GM21515 (cell line): ENCODE data around the gene CCNO.

Source experiments
- ATAC-seq: cut with Tn5 transposase; IDR thresholded peaks from one replicate; pipeline ENCODE4 v1.9.1; 2021; ENCODE audit not compliant: unreplicated experiment

CCNO gene

DNA sequence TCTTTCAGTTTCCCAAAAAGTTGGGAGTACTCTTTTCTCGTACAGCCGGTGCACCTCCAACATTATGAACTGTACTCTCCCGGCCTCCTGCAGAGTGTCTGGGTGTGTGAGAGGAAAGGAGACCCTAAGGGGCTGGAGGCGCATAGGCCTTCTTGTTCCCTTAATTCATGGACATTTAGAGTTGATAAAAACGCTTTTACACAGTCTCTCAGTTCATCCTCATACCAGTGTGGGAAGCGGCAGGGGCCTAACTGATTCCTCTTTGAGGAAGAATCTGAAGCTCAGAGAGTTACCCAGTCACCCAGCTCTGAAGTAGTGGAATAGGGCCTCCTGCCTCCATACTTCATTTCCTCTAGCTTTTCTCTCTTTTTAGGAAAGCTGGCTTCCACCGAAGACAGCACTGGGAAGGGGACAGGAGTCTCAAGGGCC lies 9.6 kb downstream of the CCNO start:
- ATAC-seq: no peak

DNA sequence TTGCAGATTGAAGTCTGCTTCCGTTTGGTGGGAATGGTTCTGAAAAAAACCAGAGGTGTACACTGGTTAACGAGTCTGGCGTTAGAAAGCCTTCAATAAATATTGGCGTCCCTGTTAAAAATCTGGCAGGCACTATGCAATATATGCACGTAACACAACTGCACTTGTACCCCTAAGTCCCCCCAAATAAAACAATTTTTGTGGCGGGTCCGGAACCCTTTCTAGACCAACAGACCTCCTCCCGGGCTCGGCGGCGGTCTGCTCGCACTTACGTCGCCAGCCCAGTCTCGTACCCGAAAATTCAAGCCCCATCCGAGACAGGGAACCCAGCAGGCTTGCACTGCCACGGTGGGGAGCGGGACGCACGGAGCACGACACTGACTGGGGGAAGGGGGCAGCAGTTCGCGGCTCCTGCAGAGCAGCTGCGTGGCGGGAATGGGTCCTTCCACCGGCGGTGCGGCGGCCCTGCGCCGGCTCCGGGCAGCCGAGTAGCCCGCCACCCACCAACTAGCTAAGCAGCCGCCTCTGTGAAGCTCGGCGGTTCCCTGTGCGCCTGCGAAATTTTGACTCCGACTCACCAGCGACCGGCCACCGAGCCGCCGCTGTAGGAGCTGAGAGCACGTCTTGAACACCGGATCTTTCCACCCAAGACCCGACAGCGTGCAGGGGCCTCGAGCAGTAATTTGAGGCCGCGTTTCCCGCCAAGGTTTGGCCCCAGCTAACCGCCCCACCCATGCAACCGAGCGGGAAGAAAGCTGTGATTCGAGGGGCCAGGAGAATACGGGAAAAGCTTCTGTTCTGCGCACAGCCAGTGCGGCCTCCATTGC lies 10.2 kb downstream of the CCNO start:
- no peak for ATAC-seq

DNA sequence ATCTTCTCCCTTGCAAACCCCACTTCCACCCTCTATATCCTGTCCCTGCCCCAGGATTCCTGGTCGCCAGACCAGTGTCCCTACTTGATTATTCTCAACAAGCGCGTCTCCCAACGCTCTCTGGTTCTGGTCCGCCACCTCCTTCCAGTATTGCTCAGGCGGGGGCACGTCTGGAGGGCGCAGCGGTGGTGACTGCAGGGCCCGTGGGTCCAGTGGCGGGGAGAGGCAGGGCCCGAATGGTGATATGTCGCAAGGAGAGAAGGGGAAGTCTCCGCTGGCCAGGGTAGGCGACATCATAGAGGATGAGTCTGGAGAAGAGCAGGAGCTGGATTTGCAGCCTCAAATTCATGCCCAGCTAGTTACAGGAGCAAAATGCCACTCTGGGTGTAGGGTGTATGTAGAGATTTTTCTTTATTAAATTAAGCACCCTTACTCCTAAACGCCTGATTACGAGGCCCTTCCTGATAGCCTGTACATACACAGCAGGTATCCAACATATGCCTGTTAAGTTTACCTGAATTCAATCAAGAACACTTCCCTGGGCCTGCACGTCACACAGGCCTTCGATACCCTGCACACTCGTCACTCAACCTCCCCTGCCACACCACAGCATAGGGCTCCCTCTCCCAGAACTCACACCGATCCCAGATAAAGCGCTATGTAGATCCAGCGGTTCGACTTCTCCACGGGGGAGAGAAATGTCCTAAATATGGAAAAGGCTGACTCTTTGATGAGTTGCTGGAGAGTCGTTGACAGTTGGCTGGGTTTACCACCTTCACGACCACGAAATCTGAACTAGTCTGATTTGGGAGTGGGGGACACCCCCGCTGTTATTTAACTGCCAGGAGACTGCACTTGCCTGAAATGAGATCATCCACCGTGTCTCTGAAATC lies 11.1 kb downstream of the CCNO start:
- no peak for ATAC-seq

DNA sequence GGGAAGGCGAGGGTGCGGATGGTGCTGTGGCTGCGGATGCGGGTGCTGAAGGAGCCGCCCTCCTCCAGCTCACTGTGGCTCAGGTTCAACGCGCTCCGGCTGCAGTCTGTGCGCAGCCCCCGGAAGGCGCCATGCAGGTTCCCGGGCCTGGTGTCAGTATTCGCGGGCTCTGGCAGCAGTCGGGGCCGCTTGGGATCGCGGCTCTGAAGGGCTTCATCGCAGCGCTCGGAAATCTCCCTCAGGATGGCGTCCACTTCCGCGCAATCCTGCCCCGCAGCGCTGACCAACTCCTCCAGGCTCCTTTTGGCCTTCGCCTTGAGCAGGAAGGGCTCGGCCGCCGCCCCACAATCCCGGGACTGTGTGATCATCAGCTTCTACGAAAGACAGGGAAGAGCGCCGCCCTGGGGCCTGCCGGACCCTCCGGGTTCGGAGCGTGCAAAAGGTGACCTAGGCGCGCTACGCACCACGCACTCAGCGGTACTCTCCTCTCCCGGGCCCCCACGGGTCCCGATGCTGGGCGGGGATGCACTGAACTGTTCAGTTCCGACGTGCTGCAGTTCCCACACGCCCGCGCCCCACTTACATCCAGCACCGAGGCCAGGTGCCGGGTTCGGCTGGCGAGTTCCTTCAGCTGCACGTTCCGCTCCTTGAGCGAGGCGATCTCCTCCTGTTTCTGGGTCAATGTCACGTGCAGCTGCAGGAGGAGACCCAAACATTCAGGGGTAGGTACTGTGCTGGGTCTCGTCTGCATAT lies 12.8 kb downstream of the CCNO start:
- no peak for ATAC-seq

DNA sequence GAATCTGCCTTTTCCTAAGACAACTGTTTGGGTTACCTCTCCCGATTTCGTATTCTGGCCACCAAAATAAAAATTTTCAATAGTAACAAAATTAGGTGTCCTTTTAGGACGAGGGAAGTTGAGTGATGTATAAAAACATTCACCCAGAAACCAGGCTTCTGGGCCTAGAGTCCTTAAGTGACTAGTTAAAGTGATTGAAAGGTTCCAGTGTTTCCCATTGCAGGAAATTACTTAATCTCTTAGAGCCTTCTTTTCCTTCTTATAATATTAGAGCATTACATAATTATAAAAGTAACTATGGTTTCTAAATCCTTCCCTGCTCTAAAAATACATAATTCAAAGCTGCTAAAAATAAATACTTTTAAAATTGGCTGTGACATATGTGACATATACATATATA lies 13.6 kb downstream of the CCNO start:
- no peak for ATAC-seq

DNA sequence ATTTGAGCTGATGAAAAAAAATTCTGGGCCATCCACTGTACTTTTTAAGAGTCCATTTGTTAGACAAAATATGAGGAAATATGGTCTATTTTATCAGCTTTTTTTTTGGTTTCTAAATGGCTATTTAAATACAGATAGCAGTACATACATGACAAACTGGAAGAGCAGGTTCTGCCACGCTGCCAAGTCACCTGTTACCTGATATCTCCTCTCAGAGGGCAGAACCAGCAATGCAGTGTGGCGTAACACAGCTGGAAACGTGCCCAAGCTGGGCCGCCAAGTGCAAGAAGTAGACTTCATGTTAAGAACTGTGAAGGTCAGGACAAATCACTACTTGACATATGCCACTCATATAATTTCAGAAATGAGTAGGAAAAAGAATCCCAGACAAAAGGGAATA lies 14.4 kb downstream of the CCNO start:
- ATAC-seq: no peak

DNA sequence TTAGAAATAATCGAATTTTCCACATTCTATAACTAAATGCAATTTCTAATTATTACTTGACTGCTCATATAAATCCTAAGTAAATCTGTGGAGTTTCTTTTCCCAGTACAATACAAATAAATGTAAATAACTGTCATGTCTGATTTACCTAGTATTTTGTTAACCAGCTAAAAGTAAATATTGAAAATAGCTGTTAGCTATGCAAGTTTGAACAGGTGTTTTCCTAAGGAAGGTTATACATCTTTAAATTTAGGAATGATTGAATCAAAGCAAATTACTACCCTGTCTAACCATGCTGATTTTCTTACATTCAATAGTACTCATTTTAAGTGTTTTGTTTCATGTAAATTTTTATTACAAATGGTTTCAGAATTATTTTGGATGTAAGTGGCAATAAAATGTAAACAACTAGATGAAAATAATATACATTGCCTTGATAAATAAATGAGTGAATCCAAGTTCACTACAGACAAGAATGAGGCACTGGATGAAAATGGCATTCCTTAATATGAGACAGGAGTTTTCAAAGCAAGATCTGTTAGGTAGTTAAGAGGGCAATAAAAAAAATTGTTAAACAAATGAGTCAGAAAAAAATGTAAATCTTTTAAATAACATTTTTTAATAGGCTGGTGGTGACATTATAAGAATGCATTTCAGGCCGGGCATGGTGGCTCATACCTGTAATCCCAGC lies 22.1 kb downstream of the CCNO start:
- ATAC-seq: no peak

DNA sequence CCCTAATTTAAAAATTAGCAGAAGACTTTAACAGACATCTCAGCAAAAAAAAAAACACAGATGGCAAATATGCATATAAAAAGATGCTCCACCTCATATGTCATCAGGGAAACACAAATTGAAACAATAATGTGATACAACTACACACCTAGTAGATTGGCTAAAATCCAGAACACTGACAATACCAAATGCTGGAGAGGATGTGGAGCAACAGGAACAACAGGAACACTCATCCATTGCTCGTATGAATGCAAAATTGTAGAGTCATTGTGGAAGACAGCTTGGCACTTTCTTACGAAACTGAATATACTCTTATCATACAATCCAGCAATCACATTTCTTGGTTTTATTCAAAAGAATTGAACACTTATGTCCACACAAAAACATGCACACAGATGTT lies 28.4 kb downstream of the CCNO start:
- no peak for ATAC-seq

DNA sequence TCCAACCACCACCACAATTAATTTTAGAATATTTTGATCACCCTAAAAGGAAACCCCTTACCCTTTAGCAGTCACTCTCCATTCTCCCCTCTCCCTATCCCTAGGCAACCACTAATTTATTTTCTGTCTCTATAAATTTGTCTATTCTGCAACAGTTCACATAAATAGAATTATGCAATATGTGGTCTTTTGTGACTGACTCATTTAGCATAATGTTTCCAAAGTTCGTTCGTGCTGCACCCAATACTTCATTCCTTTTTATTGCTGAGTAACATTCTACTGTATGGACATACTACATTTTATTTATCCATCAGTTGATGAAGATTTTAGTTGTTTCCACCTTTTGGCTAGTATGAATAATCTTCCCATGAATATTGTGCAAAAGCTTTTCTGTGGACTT lies 42.2 kb downstream of the CCNO start:
- ATAC-seq: no peak

DNA sequence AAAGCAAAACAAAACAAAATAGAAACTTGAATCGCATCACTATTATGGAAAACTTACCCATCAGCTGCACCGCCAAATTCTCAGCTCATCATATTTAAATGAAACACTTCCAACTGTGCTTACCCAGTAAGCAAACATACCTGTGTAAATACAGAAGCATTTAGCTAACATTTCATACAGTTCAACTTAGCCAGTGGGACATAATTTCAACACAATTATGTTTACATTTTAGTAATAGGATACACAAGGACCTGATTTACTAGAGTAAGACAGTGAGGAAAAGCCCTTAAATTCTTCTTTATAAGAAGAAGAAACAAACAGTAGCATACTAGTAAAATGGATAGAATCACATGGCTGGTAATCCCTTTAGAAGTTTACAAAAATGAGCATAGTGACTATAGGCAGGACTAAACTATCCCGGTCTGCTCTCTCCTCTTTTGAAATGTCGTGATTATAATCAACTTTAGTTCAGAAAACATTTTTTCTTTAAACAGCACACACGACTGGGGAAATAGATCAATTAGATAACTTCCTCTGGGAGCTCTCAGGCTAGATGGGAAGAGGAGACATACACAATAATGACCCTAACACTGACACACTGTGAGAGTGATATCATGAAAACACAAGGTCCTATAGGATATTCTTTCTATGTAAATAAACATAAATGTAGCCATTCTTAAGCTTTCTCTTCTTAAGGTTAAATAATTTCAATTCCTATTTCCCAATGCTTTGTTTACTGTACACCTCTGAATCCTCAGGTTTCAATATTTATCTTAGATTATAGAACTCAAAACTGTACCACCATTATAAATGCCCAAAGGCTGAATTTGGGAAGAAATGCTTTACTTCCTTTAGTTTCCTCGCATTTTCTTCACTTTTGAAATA lies 44.5 kb downstream of the CCNO start:
- no peak for ATAC-seq

DNA sequence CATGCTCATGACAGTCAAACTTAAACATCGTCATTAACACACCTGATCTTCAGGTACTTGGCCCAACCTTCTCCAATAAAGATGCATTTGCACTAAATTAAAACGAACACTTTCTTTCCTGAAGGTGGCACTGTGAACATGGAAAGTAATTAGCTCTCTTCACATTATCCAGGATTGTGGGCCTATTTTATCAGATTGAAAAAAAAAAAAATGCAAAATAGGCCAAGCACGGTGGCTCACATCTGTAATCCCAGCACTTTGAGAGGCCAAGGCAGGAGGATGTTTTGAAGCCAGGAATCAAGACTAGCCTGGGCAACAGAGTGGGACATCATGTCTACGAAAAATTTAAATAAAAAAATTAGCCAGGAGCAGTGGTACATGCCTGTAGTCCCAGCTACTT lies 46.0 kb downstream of the CCNO start:
- no peak for ATAC-seq
